IMR-90 (cell line): Measurements from ENCODE around the gene RBMS2.
"Not testable (repeated sequence)": the region's sequence is repeated elsewhere in the genome, so short reads cannot be mapped to it uniquely, and the experiment has no call there.

Experiments
- BHLHE40 ChIP-seq: fragments of 150-350 bp; IDR thresholded peaks from 2 replicates; pipeline ENCODE4 v1.6.1; 2016; ENCODE audit warnings: mild to moderate bottlenecking, low read depth, low read length
- MAFK ChIP-seq: IDR thresholded peaks from 2 replicates; pipeline ENCODE4 v1.6.1; 2012; ENCODE audit warnings: low read depth, low read length, improper control_type of control experiment
- RAD21 ChIP-seq: IDR thresholded peaks from 2 replicates; pipeline ENCODE4 v1.6.1; 2012; ENCODE audit warnings: low read length, improper control_type of control experiment
- SMC3 ChIP-seq: fragments of 150-350 bp; IDR thresholded peaks from 2 replicates; pipeline ENCODE4 v1.6.1; 2016; ENCODE audit warnings: low read depth, mild to moderate bottlenecking, antibody characterized with exemption, low read length, moderate library complexity
- TF ChIP-seq, protein P1 (sequence below): conservative IDR thresholded peaks from 2 replicates; pipeline ENCODE4 v1.5.1; 2012; ENCODE audit warnings: mild to moderate bottlenecking, low read depth, low read length, improper control_type of control experiment
- TF ChIP-seq, protein P2 (sequence below): fragments of 150-350 bp; IDR thresholded peaks from 2 replicates; pipeline ENCODE4 v1.6.1; 2016; ENCODE audit warnings: low read depth, mild to moderate bottlenecking, low read length, moderate library complexity, borderline replicate concordance

DNA sequence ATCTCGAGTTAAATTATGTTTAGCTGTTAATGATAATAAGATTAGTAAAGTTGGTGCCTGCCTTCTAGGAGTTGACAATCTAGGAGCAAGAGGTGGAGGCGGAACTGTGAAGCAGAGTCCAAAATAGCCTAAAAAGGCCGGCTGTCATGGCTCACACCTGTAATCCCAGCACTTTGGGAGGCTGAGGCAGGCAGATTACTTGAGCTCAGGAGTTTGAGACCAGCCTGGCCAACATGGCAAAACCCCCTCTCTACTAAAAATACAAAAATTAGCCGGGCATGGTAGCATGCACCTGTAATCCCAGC lies 7.7 kb upstream of the RBMS2 start:
- TF ChIP-seq, protein P1, sequence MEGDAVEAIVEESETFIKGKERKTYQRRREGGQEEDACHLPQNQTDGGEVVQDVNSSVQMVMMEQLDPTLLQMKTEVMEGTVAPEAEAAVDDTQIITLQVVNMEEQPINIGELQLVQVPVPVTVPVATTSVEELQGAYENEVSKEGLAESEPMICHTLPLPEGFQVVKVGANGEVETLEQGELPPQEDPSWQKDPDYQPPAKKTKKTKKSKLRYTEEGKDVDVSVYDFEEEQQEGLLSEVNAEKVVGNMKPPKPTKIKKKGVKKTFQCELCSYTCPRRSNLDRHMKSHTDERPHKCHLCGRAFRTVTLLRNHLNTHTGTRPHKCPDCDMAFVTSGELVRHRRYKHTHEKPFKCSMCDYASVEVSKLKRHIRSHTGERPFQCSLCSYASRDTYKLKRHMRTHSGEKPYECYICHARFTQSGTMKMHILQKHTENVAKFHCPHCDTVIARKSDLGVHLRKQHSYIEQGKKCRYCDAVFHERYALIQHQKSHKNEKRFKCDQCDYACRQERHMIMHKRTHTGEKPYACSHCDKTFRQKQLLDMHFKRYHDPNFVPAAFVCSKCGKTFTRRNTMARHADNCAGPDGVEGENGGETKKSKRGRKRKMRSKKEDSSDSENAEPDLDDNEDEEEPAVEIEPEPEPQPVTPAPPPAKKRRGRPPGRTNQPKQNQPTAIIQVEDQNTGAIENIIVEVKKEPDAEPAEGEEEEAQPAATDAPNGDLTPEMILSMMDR = not testable (repeated sequence)
- not testable (repeated sequence) for TF ChIP-seq MAFK, RAD21, SMC3, BHLHE40
- TF ChIP-seq, protein P2, sequence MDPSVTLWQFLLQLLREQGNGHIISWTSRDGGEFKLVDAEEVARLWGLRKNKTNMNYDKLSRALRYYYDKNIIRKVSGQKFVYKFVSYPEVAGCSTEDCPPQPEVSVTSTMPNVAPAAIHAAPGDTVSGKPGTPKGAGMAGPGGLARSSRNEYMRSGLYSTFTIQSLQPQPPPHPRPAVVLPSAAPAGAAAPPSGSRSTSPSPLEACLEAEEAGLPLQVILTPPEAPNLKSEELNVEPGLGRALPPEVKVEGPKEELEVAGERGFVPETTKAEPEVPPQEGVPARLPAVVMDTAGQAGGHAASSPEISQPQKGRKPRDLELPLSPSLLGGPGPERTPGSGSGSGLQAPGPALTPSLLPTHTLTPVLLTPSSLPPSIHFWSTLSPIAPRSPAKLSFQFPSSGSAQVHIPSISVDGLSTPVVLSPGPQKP = not testable (repeated sequence)
